GM12864 (cell line): Measurements from ENCODE around the gene KRT74.
"Not testable (repeated sequence)": the region's sequence is repeated elsewhere in the genome, so short reads cannot be mapped to it uniquely, and the experiment has no call there.

Experiments used
- DNase-seq: peaks from one replicate; pipeline ENCODE4 v3.0.0-alpha.2; 2011; ENCODE audit warnings: low read depth
- H3K4me3 ChIP-seq: 2 replicates; pipeline ENCODE4 v1.5.1; 2011; ENCODE audit warnings: mild to moderate bottlenecking, low read depth, low read length, control low read depth
- TF ChIP-seq, protein P1 (sequence below): IDR thresholded peaks from 2 replicates; pipeline ENCODE4 v1.5.1; 2011; ENCODE audit warnings: low read depth, mild to moderate bottlenecking, moderate library complexity, low read length, control low read depth, inconsistent platforms; ENCODE audit errors: missing control alignments

Gene KRT74

DNA sequence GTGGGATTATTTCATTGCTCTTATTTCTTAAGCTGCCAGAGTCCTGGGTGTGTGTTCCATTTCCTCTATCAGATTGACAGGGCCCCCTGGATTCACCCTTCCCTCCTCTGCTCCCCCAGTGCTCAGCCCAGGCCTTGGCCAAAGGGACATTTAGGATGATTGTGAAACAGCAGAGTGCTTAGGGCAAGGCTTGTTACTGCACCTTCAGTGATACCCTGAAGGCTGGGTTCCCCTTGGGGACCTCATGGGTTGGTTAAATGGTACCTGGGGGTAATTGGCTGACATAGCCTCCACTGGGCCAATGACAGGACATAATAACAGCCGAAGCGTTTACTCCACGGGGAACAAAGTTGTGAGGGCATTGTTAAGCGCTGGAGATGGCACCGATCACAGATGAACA lies 28.9 kb upstream of the KRT74 start:
- TF ChIP-seq, protein P1, sequence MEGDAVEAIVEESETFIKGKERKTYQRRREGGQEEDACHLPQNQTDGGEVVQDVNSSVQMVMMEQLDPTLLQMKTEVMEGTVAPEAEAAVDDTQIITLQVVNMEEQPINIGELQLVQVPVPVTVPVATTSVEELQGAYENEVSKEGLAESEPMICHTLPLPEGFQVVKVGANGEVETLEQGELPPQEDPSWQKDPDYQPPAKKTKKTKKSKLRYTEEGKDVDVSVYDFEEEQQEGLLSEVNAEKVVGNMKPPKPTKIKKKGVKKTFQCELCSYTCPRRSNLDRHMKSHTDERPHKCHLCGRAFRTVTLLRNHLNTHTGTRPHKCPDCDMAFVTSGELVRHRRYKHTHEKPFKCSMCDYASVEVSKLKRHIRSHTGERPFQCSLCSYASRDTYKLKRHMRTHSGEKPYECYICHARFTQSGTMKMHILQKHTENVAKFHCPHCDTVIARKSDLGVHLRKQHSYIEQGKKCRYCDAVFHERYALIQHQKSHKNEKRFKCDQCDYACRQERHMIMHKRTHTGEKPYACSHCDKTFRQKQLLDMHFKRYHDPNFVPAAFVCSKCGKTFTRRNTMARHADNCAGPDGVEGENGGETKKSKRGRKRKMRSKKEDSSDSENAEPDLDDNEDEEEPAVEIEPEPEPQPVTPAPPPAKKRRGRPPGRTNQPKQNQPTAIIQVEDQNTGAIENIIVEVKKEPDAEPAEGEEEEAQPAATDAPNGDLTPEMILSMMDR, result no peak
- no peak overlapping the region for H3K4me3 ChIP-seq
- DNase-seq, result no peak

DNA sequence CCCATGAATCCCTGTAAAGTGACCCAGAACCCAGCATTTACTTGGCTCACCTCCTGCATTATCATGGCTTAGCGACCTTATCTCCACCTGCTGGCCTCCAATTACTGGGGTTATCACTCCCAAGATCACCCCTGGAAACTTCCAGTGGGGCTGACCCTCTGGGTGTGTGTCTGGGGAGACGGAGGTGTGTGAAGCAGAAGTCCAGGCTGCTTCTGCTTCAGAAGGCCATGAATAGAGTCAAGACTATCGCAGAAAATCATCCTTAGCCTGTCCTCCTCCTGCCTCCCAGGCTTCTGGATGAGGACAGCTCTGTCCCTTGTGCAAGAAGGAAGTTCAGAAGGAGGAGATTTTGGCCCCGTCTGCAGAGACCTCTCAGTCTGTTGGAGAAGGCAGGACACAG lies 28.0 kb upstream of the KRT74 start:
- no peak for DNase-seq
- TF ChIP-seq, protein P1, result no peak
- H3K4me3 ChIP-seq, result no peak overlapping the region

DNA sequence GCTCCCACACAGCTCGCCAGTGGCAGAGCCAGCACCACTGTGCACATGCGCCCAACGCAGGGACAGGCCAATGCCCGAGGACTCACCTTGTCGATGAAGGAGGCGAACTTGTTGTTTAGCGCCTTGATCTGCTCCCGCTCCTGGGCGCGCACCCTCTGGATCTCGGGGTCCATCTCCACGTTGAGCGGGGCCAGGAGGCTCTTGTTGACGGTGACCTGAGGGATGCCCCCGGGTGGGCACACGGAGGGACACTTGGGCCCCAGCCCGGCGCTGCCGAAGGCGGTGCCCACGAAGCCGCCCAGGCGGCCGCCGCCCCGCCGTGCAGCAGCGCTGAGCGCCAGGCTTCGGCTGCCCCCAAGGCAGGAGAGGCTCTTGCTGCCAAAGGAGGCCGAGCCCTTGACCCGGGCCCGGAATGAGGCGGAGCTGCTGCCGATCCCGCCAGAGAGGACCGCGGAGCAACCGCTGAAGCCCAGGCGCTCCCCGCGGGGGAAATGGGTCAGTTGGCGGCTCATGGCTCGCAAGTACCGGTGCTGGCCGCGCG lies 27.4 kb upstream of the KRT74 start, which contains the start of gene KRT72:
KRT72 (minus strand) TSS at position 523 of the 541 bp plus-strand sequence; CDS start at position 512, 11 bp downstream.
- no peak within 1 kb of the TSS for H3K4me3 ChIP-seq
- TF ChIP-seq, protein P1, result no peak
- no peak for DNase-seq

DNA sequence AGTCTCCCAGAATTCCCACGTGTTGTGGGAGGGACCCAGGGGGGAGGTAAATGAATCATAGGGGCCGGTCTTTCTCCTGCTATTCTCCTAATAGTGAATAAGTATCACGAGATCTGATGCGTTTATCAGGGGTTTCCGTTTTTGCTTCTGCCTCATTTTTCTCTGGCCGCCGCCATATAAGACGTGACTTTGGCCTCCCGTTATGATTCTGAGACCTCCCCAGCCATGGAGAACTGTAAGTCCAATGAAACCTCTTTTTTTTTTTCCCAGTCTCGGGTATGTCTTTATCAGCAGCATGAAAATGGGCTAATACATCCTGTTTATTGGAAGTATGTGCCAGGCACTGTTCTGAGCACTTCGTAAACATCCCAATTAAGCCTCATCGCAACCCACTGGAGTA lies 26.8 kb upstream of the KRT74 start:
- DNase-seq, result no peak
- no peak overlapping the region for H3K4me3 ChIP-seq
- TF ChIP-seq, protein P1, result no peak

DNA sequence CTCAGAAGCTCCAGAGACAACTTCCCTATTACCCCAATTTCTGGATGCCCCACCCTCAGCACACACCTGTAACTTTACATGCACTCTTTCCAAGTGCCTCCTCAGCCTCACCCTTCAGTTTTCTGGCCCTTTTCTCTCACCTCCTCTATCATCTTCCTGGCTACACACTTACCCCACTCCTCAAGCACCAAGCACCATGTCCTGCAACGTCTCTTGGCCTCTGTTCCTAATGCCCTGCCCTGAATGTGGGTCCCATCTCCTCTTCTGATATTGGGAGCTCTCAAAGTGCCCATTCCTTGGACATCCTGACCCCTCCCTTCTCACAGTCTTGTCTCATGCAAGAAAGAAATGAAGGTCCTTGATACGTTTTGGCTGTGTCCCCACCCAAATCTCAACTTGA lies 26.4 kb upstream of the KRT74 start:
- no peak for DNase-seq
- TF ChIP-seq, protein P1, result no peak
- no peak overlapping the region for H3K4me3 ChIP-seq

DNA sequence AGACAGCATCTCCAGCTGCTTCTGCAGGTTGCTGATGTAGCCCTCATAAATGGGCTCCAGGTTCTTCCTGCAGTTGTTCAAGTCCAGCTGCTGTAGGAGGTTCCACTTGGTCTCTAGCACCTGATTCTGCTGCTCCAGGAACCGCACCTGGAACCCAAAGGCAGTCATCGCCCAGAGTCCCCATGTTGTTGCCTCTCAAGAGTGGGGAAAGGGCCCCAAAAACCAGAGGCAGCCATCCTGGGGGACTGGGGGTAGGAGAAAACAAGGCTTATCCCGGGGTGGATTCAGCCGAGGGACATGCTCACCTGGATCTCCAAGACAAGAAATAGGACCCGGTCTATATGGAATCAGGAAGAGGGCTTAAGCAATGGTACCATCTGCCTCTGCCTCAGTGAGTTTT lies 25.3 kb upstream of the KRT74 start:
- H3K4me3 ChIP-seq, result no peak overlapping the region
- TF ChIP-seq, protein P1, result no peak
- no peak for DNase-seq

DNA sequence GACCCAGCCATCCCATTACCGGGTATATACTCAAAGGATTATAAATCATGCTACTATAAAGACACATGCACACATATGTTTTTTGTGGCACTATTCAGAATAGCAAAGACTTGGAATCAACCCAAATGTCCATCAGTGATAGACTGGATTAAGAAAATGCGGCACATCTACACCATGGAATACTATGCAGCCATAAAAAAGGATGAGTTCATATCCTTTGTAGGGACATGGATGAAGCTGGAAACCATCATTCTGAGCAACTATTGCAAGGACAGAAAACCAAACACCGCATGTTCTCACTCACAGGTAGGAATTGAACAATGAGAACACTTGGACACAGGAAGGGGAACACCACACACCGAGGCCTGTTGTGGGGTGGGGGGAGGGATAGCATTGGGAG lies 20.6 kb upstream of the KRT74 start:
- not testable (repeated sequence) for H3K4me3 ChIP-seq, DNase-seq
